Stimulated activated CD8-positive, alpha-beta memory T cell treated with anti-CD3 and anti-CD28 coated beads, Interleukin-15, amount 100 ng/mL, for 24 hours (primary cell): Measurements from ENCODE around the gene CHRM1.
"Not testable (repeated sequence)": the region's sequence is repeated elsewhere in the genome, so short reads cannot be mapped to it uniquely, and the experiment has no call there.

Source experiments
- DNase-seq: peaks from one replicate; pipeline ENCODE4 v3.0.0-alpha.2; 2020; ENCODE audit warnings: low read depth

Gene CHRM1

GRCh38 chr11:62921201-62921572, at the start of gene CHRM1:
TSS of gene CHRM1 (minus strand) at chr11:62921363. CDS start at chr11:62911100, 10,263 bp downstream.
- DNase-seq: no peak

DNA sequence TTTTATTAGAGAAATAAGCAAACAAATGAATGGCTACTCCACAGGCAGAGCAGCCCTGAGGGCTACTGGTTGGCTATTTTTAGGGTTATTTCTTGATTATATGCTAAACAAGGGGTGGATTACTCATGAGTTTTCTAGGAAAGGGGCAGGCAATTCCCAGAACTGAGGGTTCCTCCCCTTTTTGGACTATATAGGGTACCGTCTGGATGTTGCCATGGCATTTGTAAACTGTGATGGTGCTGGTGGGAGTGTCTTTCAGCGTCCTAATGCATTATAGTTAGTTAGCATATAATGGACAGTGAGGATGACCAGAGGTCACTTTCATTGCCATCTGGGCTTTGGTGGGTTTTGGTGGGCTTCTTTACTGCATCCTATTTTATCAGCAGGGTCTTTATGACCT, 44.4 kb upstream of the CHRM1 start:
- no peak for DNase-seq

GRCh38 chr11:62962391-62962790, 41.2 kb upstream of the CHRM1 start:
- DNase-seq: no peak

DNA sequence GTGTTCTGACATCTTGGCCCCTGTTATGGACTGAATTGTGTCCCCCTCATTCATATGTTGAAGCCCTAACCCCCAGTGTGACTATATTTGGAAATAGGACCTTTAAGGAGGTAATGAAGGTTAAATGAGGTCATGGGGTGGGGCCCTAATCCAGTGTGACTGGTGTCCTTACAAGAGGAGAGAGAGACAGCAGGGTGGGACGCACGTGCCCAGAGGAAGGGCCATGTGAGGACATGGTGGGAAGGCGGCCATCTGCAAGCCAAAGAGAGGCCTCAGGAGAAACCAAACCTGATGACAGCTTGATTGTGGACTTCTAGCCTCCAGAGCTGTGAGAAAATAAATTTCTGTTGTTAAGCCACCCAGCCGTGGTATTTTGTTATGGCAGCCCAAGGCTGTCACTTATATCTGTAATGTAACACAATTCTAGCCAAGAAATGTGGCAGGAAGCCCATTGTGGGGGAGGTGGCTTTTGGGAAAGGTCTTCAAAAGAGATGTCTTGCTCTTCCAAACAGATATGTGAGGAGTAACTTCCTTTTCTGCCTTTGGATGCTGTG, 39.9 kb upstream of the CHRM1 start:
- DNase-seq: no peak

GRCh38 chr11:62959422-62959980, 38.3 kb upstream of the CHRM1 start:
- DNase-seq: no peak

GRCh38 chr11:62958547-62959421, 37.6 kb upstream of the CHRM1 start:
- DNase-seq: no peak

- DNase-seq: no peak
These were observed 36.0 kb upstream of the CHRM1 start for GRCh38 chr11:62957147-62957546.

DNA sequence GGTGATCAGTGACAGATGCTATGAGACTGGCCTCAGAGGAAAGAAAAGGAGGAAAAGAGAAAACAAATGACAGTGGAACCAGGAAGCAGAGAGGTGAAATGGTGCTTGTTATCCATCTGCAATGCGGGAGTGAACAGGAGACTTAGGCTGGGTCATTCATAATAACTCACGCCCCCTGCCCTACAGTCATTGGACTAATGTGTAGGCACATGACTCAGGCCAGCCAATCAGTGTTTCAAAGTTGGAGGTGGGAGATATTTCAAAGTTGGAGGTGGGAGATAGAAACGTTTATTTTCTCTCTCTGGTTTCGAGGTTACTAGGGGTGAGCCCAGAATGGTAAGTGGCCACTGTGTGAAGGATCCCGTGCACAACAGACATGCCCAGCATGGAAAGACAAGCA, 33.3 kb upstream of the CHRM1 start:
- no peak for DNase-seq

DNA sequence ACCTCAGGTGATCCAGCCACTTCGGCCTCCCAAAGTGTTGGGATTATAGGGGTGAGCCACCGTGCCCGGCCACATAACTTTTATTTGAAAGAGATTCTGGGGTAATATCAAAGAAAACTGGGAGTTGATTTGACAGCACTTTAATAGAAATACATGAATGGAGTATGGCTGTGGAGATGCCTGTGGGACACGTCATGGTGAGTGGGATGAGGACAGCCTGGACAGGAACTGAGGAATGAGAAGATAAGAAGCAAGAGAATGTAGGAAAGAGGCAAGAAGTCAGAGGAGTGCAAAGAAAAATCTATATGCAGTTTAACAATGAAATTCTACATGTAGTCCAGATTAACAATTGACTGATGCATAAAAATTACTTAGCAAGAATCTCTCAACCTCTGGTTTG, 32.6 kb upstream of the CHRM1 start:
- DNase-seq: no peak

- no peak for DNase-seq
These were observed 27.7 kb upstream of the CHRM1 start for GRCh38 chr11:62948765-62949320.

DNA sequence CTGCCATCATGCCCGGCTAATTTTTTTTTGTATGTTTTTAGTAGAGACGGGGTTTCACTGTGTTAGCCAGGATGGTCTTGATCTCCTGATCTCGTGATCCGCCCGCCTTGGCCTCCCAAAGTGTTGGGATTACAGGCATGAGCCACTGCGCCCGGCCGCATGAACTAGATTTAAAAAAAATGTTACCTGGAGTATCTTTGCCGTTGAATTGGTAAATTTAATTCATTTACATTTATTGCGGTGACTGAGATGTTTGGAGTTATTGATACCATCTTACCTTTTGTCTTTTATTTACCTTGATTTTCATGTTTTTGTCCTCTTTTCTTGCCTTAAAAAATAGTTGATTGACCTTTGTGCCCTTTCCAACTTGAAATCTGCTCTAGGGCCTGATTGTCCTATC, 24.4 kb upstream of the CHRM1 start:
- not testable (repeated sequence) for DNase-seq

GRCh38 chr11:62937528-62937927, 16.4 kb upstream of the CHRM1 start:
- DNase-seq: not testable (repeated sequence)

DNA sequence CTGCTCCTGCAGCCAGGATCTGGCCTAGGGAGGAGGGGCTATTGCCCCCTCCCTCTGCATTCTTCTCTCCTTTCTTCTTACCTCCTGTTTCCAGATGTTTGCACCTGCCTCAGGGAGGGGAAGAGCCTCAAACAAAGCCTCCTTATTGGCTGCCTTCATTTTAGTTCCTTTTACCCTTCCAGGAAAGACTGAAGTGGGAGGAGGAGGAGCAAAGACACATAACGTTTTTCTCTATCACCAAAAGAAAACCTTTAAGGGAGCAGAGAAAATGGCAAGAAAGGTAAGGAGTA, 13.3 kb upstream of the CHRM1 start:
- no peak for DNase-seq

- DNase-seq: no peak
These were observed 12.8 kb upstream of the CHRM1 start for GRCh38 chr11:62933750-62934495.

DNA sequence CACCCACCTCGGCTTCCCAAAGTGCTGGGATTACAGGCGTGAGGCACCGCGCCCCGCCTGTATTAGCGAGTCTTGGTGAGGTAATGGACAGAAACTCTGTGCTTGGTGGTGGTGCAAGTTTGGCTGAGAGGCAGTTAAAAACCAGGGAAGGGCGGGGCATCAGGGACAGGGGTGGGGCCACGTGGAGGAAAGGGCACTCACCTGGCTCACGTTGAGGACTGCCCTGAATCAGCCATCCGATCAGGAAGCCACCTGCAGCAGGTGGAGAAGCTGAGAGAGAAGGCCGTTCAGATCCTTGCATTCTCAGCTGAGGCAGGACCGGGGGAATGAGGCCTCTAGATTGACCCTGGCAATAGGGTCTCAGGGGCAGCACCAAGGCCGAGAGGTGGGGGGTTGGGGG, 12.1 kb upstream of the CHRM1 start:
- DNase-seq: no peak

DNA sequence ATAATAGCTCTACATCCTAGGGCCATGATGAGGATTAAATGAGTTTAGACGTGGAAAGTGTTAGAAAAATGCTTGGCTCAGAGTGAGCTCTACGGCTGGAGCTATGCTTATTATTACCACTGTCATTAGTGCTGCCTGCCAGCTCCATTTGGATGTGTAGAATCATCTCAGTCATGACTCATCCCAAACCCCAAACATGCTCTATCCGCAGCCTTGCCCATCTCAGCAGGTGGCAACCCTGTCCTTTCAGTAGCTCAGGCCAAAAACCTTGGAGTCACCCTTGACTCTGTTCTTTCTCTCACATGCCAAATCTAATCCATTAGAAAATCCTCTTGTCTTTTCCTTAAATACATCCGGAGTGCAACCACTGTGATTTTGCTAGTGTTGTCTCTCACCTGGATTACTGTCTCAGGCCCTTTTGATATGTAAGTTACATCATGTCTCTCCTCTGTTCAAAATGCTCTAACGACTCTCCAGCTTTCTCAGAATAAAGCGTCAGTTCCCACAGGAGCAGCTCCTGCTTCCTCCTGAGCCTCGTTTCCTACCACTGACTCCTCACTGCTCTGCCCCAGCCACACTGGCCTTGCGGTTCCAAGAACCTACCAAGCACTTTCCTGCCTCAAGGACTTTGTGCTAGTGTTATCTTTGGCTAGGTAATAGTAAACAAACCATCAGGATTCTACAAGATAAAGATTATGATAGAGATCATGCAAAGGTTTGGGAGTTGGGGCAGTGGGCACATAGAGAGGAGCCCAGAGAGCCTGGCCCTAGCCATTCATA, 10.5 kb upstream of the CHRM1 start:
- no peak for DNase-seq

DNA sequence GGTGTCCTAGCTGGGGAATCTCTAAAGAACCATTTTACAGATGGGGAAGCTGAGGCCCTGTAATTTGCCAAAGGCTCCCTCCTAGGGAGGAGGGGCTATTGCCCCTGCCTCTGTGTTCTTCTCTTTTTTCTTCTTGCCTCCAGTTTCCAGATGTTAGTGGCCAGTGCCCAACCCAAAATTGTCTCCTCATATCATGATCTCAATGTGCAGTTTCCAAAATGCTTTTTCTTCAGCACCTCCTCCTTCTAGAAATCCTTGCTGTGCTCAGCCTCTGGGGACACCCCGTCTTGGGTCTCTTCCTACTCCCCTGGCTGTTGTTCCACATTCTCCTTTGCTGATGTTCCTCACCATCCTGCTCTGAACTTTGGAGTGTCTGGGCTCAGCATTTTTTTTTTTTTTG, 9.5 kb upstream of the CHRM1 start:
- DNase-seq: no peak

- DNase-seq: no peak
These were observed 9.0 kb upstream of the CHRM1 start for GRCh38 chr11:62930157-62930556.

DNA sequence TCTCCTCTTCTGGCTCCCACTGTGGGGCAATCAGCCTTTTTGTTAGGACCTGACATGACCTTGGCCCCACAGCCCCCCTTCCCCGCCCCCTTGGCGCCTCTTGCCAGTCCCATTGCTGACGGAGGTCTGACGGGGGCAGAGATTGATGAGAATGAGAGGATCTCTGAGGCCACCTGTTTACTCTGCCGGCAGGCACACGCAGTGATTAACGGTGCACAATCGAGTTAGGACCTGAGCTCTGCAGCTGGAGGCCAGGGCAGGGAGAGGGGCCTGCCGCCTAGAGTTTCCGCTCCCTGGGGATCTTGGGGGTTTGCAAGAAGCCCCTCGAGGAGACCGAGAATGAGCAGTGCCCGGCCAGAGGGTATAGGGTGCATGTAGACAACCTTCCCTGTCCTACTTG, 6.8 kb upstream of the CHRM1 start:
- no peak for DNase-seq

- DNase-seq: no peak
These were observed 5.7 kb upstream of the CHRM1 start for GRCh38 chr11:62926680-62927455.
